ENCODE data around the gene PRSS16.

Gene PRSS16

DNA sequence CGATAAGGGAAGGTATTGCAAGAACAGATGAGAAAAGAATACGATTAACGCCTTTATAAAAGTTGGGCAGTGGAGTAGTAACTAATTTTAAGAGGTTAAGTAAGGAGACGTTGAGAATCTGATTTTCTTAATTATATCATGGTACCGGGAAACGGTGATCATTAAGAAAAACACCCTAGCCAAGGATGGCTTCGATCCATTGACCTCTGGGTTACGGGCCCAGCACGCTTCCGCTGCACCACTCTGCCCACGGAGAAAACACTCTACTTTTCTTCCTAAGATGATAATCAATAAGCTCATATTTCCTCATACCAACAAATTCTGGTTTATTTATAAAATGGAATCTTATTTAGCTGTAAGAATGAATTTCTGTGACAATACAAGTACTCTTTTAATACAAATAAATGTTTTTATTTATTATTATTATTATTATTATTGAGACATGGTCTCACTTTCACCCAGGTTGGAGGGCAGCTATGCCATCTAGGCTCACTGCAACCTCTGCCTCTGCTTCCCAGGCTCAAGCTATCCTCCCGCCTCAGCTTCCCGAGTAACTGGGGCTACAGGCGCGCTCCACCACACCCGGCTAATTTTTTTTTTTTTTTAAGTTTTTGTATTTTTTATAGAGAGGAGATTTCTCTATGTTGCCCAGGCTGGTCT is 56.2 kb downstream of the PRSS16 start:
- ChIA-PET CTCF (interaction anchor here (1.4 kb wide), 1 partner anchor 9 kb away, joined by 6 read pairs; no protein-coding TSS in a partner anchor), POLR2A (interaction anchor here (0.5 kb wide), 1 partner anchor 11 kb away, joined by 3 read pairs; no protein-coding TSS in a partner anchor)
- no peak for DNase-seq (ENCODE audit: extremely low spot score)
- TF ChIP-seq FOXM1 (IDR thresholded peaks at IDR 0.05; ENCODE audit: borderline replicate concordance) = no peak
- no peak for TF ChIP-seq BHLHE40 (IDR thresholded peaks at IDR 0.05; ENCODE audit: borderline replicate concordance)
- TF ChIP-seq FOXK2 (IDR thresholded peaks at IDR 0.05) = no peak
- no peak for TF ChIP-seq ELF4 (IDR thresholded peaks at IDR 0.05)
